CD4-positive, alpha-beta T cell treated with Interleukin-15 for 4 hours (primary cell): ENCODE results near the gene CLDN16.

Source experiments
- DNase-seq: peaks from one replicate; pipeline ENCODE4 v3.0.0-alpha.2; 2020; ENCODE audit warnings: low spot score

CLDN16 gene

DNA sequence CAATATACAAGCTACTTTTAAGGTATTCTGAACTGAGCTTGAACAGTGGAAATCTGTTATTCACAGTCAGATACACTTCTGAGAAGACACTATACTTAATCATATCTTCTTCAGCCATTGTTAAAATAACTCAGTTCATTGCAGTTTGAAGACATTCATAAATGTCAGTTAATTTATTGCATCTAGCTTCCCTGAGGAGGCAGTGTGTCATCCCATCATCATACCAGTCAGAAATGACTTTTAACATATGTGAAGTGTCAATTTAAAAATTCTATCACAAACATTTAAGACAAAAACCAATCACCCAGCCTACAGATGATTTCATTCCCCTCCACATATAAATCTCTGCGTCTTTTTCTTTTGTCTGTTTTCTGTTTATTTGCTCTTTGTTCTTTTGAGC is 54.3 kb downstream of the CLDN16 start:
- DNase-seq, result no peak

GRCh38 chr3:190443257-190443656 is 55.3 kb downstream of the CLDN16 start:
- DNase-seq, result no peak

- no peak for DNase-seq
These were observed 56.0 kb downstream of the CLDN16 start for GRCh38 chr3:190444006-190444405.

- DNase-seq, result no peak
These were observed 56.7 kb downstream of the CLDN16 start for GRCh38 chr3:190444576-190445145.

DNA sequence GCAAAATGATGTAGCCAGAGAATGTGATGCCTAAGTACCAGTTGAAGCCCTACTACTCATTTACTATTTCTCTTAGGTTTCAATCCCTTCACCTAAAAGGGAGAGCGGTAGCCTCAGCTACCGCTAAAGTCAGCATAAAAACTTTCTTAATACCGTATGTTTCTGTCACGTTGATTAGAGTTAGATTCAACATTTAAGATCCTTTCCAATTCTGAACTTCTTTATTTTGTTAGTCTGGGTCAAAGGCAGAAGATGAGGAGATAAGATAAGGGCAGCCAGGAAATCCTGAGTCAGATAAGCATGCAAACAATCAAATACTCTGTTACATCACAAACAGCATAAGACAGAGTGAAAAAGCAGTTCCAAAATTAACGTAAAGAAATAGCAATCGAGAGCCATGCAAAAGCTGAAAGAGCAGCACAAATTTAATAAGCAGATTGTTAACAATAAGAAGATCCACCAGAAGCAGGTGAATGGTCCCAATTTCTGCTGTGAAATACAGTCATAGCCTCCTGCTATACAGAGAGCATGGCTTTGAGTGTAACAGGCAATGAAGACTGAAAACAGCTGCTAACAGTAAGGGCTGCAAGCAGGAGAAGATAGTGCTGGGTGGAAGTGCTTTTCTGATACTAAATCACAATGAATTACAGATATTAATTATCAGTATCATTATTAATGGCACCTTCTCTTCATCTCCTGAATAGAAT is 58.8 kb downstream of the CLDN16 start:
- peak; percentile 5 for DNase-seq

GRCh38 chr3:190448256-190448655 is 60.3 kb downstream of the CLDN16 start:
- DNase-seq, result no peak

DNA sequence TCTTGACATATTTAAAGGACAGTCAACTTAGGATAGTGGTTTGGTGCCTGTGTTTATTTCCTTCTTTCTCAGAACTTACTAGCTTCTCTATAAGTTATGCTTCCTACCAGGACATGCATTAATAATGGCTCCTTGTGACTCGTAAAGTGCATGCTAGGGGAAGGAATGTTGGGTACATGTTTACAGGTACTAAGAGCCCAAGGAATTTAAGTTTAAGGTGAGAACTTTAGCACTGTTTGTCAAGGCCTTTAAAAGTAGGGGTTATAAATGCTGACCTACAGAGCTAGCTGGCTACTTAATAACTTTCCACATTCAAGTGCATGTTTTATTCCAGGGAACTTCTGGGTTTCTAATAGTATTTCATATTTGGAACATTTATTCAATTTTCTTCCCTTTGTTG is 61.8 kb downstream of the CLDN16 start, which contains the start of gene TMEM207:
TSS of gene TMEM207 (minus strand) at position 101 of the 400 bp plus-strand sequence. CDS start at position 9, 92 bp downstream.
- no peak for DNase-seq

DNA sequence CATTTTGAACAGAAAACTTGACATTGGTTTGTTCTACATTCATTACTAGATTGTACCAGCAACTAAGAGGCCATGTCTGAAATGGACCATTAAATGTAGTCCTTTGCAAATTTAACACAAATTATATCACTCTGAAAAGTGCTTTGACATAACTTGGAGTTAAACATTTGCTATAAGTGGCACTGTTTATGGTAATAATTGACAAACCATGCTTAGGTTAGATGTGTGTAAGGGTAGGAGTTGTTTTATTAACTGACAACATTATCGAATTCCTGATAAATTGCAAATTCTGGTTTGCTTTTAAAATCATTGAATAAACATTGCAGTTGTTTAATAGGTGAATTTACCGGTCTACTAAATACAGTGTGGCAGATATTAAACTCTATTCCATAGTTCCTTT is 67.9 kb downstream of the CLDN16 start:
- no peak for DNase-seq

DNA sequence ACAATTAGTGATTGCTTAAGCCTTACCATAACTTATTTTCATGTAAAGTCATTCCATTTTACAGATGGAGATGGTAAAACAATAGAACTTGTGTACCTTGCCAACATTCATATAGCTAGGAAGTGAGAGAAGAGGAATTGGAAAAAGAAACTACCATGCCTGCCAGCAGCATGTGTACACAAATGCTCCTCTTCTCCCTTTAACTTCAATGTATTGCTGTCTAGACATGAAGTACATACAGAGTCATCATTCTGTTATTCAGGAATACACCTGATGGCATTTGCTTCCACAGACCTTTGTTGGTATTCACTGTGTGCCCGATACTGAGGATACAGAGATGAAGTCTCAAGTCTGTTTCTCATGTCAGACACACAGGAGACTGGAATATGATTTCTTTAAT is 68.8 kb downstream of the CLDN16 start:
- DNase-seq, result no peak

- no peak for DNase-seq
These were observed 70.1 kb downstream of the CLDN16 start for GRCh38 chr3:190458040-190458439.
